GM12878 (cell line): ENCODE results near the gene DIABLO. TPM values are rescaled to one million over a fixed set of nuclear protein-coding genes. Genes with fewer than 3 reads are reported as not detected.

Source experiments
- ATAC-seq: fragments of 200-7000 bp; cut with Tn5 transposase; 3 replicates; pipeline ENCODE4 v1.9.1; 2020; ENCODE audit warnings: mild to moderate bottlenecking, moderate library complexity
- BruUV-seq: library from RNA; stranded (reverse); fragments of 400-500 nt; replicated peaks from 2 replicates; lab custom pipeline; 2021; lab: Mats Ljungman, UMichigan
- CTCF ChIA-PET: fragments of 300-600 bp; sonication (Branson Sonifier 250); formaldehyde crosslinking; extraction: SDS; loops from one replicate; lab custom pipeline; 2021; ENCODE audit warnings: inconsistent platforms; lab: Yijun Ruan, JAX
- POLR2A ChIA-PET: fragments of 350-600 bp; formaldehyde crosslinking; extraction: SDS; loops from one replicate; lab custom pipeline; 2021; ENCODE audit warnings: inconsistent platforms; lab: Charles Lee
- RAD21 ChIA-PET: fragments of 300-600 bp; sonication (Branson Sonifier 250); formaldehyde crosslinking; loops from one replicate; lab custom pipeline; 2023; ENCODE audit warnings: antibody characterized with exemption; ENCODE audit not compliant: unreplicated experiment; lab: Charles Lee
- SMC1A ChIA-PET: fragments of 300-600 bp; sonication (Branson Sonifier 250); formaldehyde crosslinking; loops from one replicate; lab custom pipeline; 2023; ENCODE audit not compliant: unreplicated experiment, uncharacterized antibody; lab: Charles Lee
- DNase-seq: peaks from one replicate; pipeline ENCODE4 v3.0.0-alpha.2; 2011; ENCODE audit warnings: low read depth, low spot score
- FAIRE-seq: peaks from 3 replicates; lab custom pipeline; 2011; peaks lifted over from hg19 to GRCh38; lab: Jason Lieb, UNC
- H2AFZ ChIP-seq: 2 replicates; pipeline ENCODE4 v1.6.0; 2011; ENCODE audit warnings: low read depth, low read length, control low read depth; ENCODE audit not compliant: control insufficient read depth
- H3K27ac ChIP-seq: 2 replicates; pipeline ENCODE4 v1.5.1; 2011; ENCODE audit warnings: control low read depth; ENCODE audit not compliant: control insufficient read depth, insufficient read depth
- H3K27me3 ChIP-seq, 2 experiments: replicated peaks in 1 of 2; 2 replicates each; pipeline versions ENCODE4 v1.6.0 to v1.6.1; 2011; ENCODE audit warnings: low read length in 1 of 2; ENCODE audit not compliant: control insufficient read depth in 2 of 2, insufficient read depth in 2 of 2
- H3K36me3 ChIP-seq, 2 experiments: 2 replicates each; pipeline ENCODE4 v1.5.1; 2011; ENCODE audit warnings: low read length in 1 of 2; ENCODE audit not compliant: control insufficient read depth in 2 of 2, insufficient read depth in 2 of 2
- H3K4me1 ChIP-seq: 2 replicates; pipeline ENCODE4 v1.6.1; 2011; ENCODE audit warnings: mild to moderate bottlenecking, low read length, moderate library complexity, mixed read lengths; ENCODE audit not compliant: control insufficient read depth, insufficient read depth
- H3K4me2 ChIP-seq: 2 replicates; pipeline ENCODE4 v1.6.0; 2011; ENCODE audit warnings: control low read depth; ENCODE audit not compliant: control insufficient read depth, insufficient read depth
- H3K4me3 ChIP-seq: fragments of 200-600 bp; sonication (generic); 2 replicates; pipeline ENCODE4 v1.5.1; 2016
- H3K79me2 ChIP-seq: 2 replicates; pipeline ENCODE4 v1.6.0; 2011; ENCODE audit warnings: low read length; ENCODE audit not compliant: control insufficient read depth, insufficient read depth
- H3K9ac ChIP-seq: 2 replicates; pipeline ENCODE4 v1.8.0; 2011; ENCODE audit warnings: low read length, control low read depth, mixed read lengths; ENCODE audit not compliant: control insufficient read depth, insufficient read depth
- H3K9me3 ChIP-seq: replicated peaks from 3 replicates; pipeline ENCODE4 v1.5.1; 2011; ENCODE audit warnings: mild to moderate bottlenecking, low read length; ENCODE audit not compliant: control insufficient read depth, insufficient read depth
- H4K20me1 ChIP-seq: 2 replicates; pipeline ENCODE4 v1.6.0; 2011; ENCODE audit not compliant: control insufficient read depth, insufficient read depth
- CEBPB ChIP-seq, 2 experiments: fragments of 150-350 bp in 1 of 2; IDR thresholded peaks; 2 replicates each; pipeline ENCODE4 v1.6.1; 2012 to 2014; ENCODE audit warnings: low read depth in 2 of 2, low read length in 2 of 2, borderline replicate concordance in 1 of 2, inconsistent platforms in 1 of 2
- CREM ChIP-seq: IDR thresholded peaks from 2 replicates; pipeline ENCODE4 v1.6.1; 2014; ENCODE audit warnings: antibody characterized with exemption, low read depth
- HDAC6 ChIP-seq: fragments of 200-600 bp; sonication (generic); IDR thresholded peaks from one replicate; pipeline ENCODE4 v1.8.0; 2017; ENCODE audit warnings: antibody characterized with exemption; ENCODE audit not compliant: unreplicated experiment
- JUNB ChIP-seq: IDR thresholded peaks from 2 replicates; pipeline ENCODE4 v1.6.1; 2016; ENCODE audit warnings: antibody characterized with exemption, mild to moderate bottlenecking
- MEF2A ChIP-seq: IDR thresholded peaks from 2 replicates; pipeline ENCODE4 v1.6.1; 2011; ENCODE audit warnings: low read depth, mild to moderate bottlenecking, low read length, moderate library complexity; ENCODE audit not compliant: insufficient read depth
- NFXL1 ChIP-seq: fragments of 450-650 bp; IDR thresholded peaks from 2 replicates; pipeline ENCODE4 v1.6.1; 2017; ENCODE audit warnings: antibody characterized with exemption, mild to moderate bottlenecking, borderline replicate concordance
- POU2F2 ChIP-seq: IDR thresholded peaks from 3 replicates; pipeline ENCODE4 v1.6.1; 2011; ENCODE audit warnings: low read depth, mild to moderate bottlenecking, low read length, borderline replicate concordance
- PRDM15 ChIP-seq: fragments of 450-650 bp; formaldehyde crosslinking; IDR thresholded peaks from 2 replicates; pipeline ENCODE4 v1.4.0; 2020; ENCODE audit warnings: mild to moderate bottlenecking, moderate library complexity
- SPI1 ChIP-seq: IDR thresholded peaks from 2 replicates; pipeline ENCODE4 v1.6.1; 2011; ENCODE audit warnings: low read depth, mild to moderate bottlenecking, low read length, moderate library complexity, borderline replicate concordance; ENCODE audit not compliant: insufficient read depth
- SRF ChIP-seq, 2 experiments: IDR thresholded peaks; 2 replicates each; pipeline ENCODE4 v1.6.1; 2011; ENCODE audit warnings: low read depth in 2 of 2, low read length in 2 of 2, mild to moderate bottlenecking in 1 of 2, moderate library complexity in 1 of 2
- TAF1 ChIP-seq: IDR thresholded peaks from 2 replicates; pipeline ENCODE4 v1.6.1; 2011; ENCODE audit warnings: mild to moderate bottlenecking, low read depth, low read length, borderline replicate concordance
- YY1 ChIP-seq: IDR thresholded peaks from 2 replicates; pipeline ENCODE4 v1.6.1; 2011; ENCODE audit warnings: low read depth, mild to moderate bottlenecking, low read length
- ZNF217 ChIP-seq: fragments of 450-650 bp; IDR thresholded peaks from 2 replicates; pipeline ENCODE4 v1.6.1; 2017; ENCODE audit warnings: antibody characterized with exemption, mild to moderate bottlenecking
- WGBS: methylation state at CpG from one replicate; pipeline ENCODE4 v1.1.6; 2016; ENCODE audit warnings: low lambda C conversion rate; ENCODE audit not compliant: insufficient replicate concordance, insufficient coverage; ENCODE audit errors: missing lambda C conversion rate; 5-methylcytosine and 5-hydroxymethylcytosine counted together
- in situ Hi-C: fragments of 300-500 bp; cut with MboI; formaldehyde crosslinking; loops from 9 replicates; pipeline ENCODE4 v1.14.3; 2018; ENCODE audit warnings: mixed read lengths
- intact Hi-C: fragments of 100-400 bp; cut with micrococcal nuclease; formaldehyde crosslinking; loops from one replicate; pipeline ENCODE4 v1.14.2; 2022; ENCODE audit not compliant: unreplicated experiment
- polyA plus RNA-seq, 11 experiments: library from polyadenylated mRNA; depleted of rRNA in 4 of 11; unstranded in 6 of 11; stranded (reverse) in 5 of 11; fragments of >200 nt; fragmentation: Nextera tagmentation in 4 of 11; fragmentation: Illumina TruSeq in 1 of 11; extraction: Ambion mirVana in 4 of 11; extraction: Trizol in 1 of 11; gene quantifications; 1 replicate in 1 of 11; 2 replicates in 10 of 11; pipeline versions ENCODE4 v1.2.1 to v1.2.3, GENCODE V29; 2011 to 2016; ENCODE audit warnings: inconsistent platforms in 2 of 11, missing spikeins in 2 of 11, low read depth in 1 of 11
- total RNA-seq, 4 experiments: library from RNA; depleted of rRNA in 3 of 4; stranded (reverse); fragments of >200 nt in 3 of 4; fragmentation: Illumina TruSeq in 1 of 4; extraction: Trizol in 1 of 4; gene quantifications; 2 replicates each; pipeline versions ENCODE4 v1.2.1 to v1.2.3, GENCODE V29; 2013 to 2021
- TF ChIP-seq, protein P1 (sequence below): fragments of 450-650 bp; IDR thresholded peaks from 2 replicates; pipeline ENCODE4 v1.6.1; 2014; ENCODE audit warnings: mild to moderate bottlenecking
- TF ChIP-seq, protein P2 (sequence below): IDR thresholded peaks from 2 replicates; pipeline ENCODE4 v1.6.1; 2011; ENCODE audit warnings: borderline replicate concordance, low read depth, mild to moderate bottlenecking, moderate library complexity, low read length; ENCODE audit not compliant: insufficient read depth, poor library complexity, severe bottlenecking

The DIABLO gene
- total and polyA plus RNA-seq, 10 of the 15 experiments (the other 5 are each of a cell fraction or from before 2014, with no cell fraction given) = 18.3 to 69.9 (median 46.2) TPM

- no peaks in the 10 kb centered on the region for H3K79me2 ChIP-seq
- ChIA-PET POLR2A (no interaction called here), SMC1A (no interaction called here), CTCF (no interaction called here), RAD21 (no interaction called here)
- FAIRE-seq (no peak), DNase-seq (no peak), ATAC-seq (no peak)
- no peaks in the 10 kb centered on the region for H4K20me1 ChIP-seq
- no peak overlapping the region for H3K9ac ChIP-seq
- no peak overlapping the region for H3K27ac ChIP-seq
- H2AFZ ChIP-seq = no peak overlapping the region
- no peaks in the 10 kb centered on the region for H3K36me3 ChIP-seq
- in situ Hi-C loops = no loop called here
- H3K9me3 ChIP-seq = no peaks in the 10 kb centered on the region
- H3K27me3 ChIP-seq = no peaks in the 10 kb centered on the region; a peak in 1 of 4 replicates
- BruUV-seq = no TSS peak
- intact Hi-C loops = no loop called here
- TF ChIP-seq HDAC6 = no peak
- TF ChIP-seq, protein P1, sequence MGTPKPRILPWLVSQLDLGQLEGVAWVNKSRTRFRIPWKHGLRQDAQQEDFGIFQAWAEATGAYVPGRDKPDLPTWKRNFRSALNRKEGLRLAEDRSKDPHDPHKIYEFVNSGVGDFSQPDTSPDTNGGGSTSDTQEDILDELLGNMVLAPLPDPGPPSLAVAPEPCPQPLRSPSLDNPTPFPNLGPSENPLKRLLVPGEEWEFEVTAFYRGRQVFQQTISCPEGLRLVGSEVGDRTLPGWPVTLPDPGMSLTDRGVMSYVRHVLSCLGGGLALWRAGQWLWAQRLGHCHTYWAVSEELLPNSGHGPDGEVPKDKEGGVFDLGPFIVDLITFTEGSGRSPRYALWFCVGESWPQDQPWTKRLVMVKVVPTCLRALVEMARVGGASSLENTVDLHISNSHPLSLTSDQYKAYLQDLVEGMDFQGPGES = no peak
- no peak for TF ChIP-seq NFXL1
- no peak for TF ChIP-seq ZNF217
- no peak for TF ChIP-seq MEF2A
- no peak for TF ChIP-seq CREM
- TF ChIP-seq JUNB = no peak
- TF ChIP-seq SRF (IDR thresholded peaks at IDR 0.05; ENCODE audit: low read depth in 2 of 2, low read length in 2 of 2) = no peak
- no peak for TF ChIP-seq YY1
- TF ChIP-seq POU2F2 = no peak
- no peak for TF ChIP-seq CEBPB (IDR thresholded peaks at IDR 0.05; ENCODE audit: borderline replicate concordance in 1 of 2, low read depth in 2 of 2, low read length in 2 of 2)
- TF ChIP-seq TAF1 = no peak
- TF ChIP-seq SPI1 = no peak
- no peak for TF ChIP-seq PRDM15
- TF ChIP-seq, protein P2, sequence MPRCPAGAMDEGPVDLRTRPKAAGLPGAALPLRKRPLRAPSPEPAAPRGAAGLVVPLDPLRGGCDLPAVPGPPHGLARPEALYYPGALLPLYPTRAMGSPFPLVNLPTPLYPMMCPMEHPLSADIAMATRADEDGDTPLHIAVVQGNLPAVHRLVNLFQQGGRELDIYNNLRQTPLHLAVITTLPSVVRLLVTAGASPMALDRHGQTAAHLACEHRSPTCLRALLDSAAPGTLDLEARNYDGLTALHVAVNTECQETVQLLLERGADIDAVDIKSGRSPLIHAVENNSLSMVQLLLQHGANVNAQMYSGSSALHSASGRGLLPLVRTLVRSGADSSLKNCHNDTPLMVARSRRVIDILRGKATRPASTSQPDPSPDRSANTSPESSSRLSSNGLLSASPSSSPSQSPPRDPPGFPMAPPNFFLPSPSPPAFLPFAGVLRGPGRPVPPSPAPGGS = no peak
- peak overlapping the region; percentile 66; the same call in 1 of the 2 replicates for H3K4me2 ChIP-seq
- no peak overlapping the region; the same call in 1 of the 2 replicates for H3K4me3 ChIP-seq
- H3K4me1 ChIP-seq = peaks cover 7% of the 10 kb centered on the region
- WGBS = 69% methylated on average over 10 of the region's 10 CpGs
These were observed 42.3 kb downstream of the DIABLO start for GRCh38 chr12:122183588-122183940.
